GM19025 (cell line): ENCODE data around the gene MAPK11.
"Not testable (repeated sequence)": the region's sequence is repeated elsewhere in the genome, so short reads cannot be mapped to it uniquely, and the experiment has no call there.

Experiments
- ATAC-seq: cut with Tn5 transposase; IDR thresholded peaks from one replicate; pipeline ENCODE4 v1.9.1; 2021; ENCODE audit warnings: mild to moderate bottlenecking, low read depth, moderate library complexity; ENCODE audit not compliant: unreplicated experiment

The MAPK11 gene

GRCh38 chr22:50278956-50279619 lies 8.9 kb upstream of the MAPK11 start:
- ATAC-seq, result no peak

- ATAC-seq, result no peak
These were observed 8.3 kb upstream of the MAPK11 start for GRCh38 chr22:50278461-50278860.

- ATAC-seq, result no peak
These were observed 7.6 kb upstream of the MAPK11 start for GRCh38 chr22:50277761-50278160.

GRCh38 chr22:50276143-50276542 lies 6.0 kb upstream of the MAPK11 start:
- ATAC-seq, result peak; percentile 67

GRCh38 chr22:50275181-50276055 lies 5.2 kb upstream of the MAPK11 start:
- no peak for ATAC-seq

- no peak for ATAC-seq
These were observed 4.6 kb upstream of the MAPK11 start for GRCh38 chr22:50274771-50275170.

- ATAC-seq, result no peak
These were observed 4.1 kb upstream of the MAPK11 start for GRCh38 chr22:50274311-50274710.

- ATAC-seq, result not testable (repeated sequence)
These were observed 3.6 kb upstream of the MAPK11 start for GRCh38 chr22:50273781-50274180.

GRCh38 chr22:50273352-50273751 lies 3.2 kb upstream of the MAPK11 start:
- ATAC-seq, result not testable (repeated sequence)

GRCh38 chr22:50272044-50272802 lies 2.0 kb upstream of the MAPK11 start:
- no peak for ATAC-seq

GRCh38 chr22:50271519-50271970 lies 1.4 kb upstream of the MAPK11 start:
- no peak for ATAC-seq

- no peak for ATAC-seq
These were observed 650 bp upstream of the MAPK11 start for GRCh38 chr22:50270666-50271394.

GRCh38 chr22:50269573-50269969 lies 609 bp downstream of the MAPK11 start:
- ATAC-seq, result no peak

- no peak for ATAC-seq
These were observed 1.5 kb downstream of the MAPK11 start for GRCh38 chr22:50268655-50269113.

GRCh38 chr22:50267591-50268390 lies 2.4 kb downstream of the MAPK11 start:
- ATAC-seq, result no peak

- ATAC-seq, result no peak
These were observed 3.2 kb downstream of the MAPK11 start for GRCh38 chr22:50266994-50267393.

GRCh38 chr22:50264946-50265669 lies 5.1 kb downstream of the MAPK11 start:
- no peak for ATAC-seq

- no peak for ATAC-seq
These were observed 6.0 kb downstream of the MAPK11 start for GRCh38 chr22:50264104-50264745.
